BLaER1 (cell line): ENCODE data around the gene FNTB.
A peak's percentile ranks its signal among the peaks of the same experiment; 100 is the strongest.

ENCODE experiments used
- H3K27ac ChIP-seq: shearing (Covaris generic); formaldehyde crosslinking; 2 replicates; pipeline ENCODE4 v1.8.1; 2022
- H3K27me3 ChIP-seq: shearing (Covaris generic); formaldehyde crosslinking; 2 replicates; pipeline ENCODE4 v1.8.1; 2022
- H3K36me3 ChIP-seq: shearing (Covaris generic); formaldehyde crosslinking; 2 replicates; pipeline ENCODE4 v1.8.1; 2022
- H3K4me1 ChIP-seq: shearing (Covaris generic); formaldehyde crosslinking; 2 replicates; pipeline ENCODE4 v1.8.1; 2022
- H3K4me2 ChIP-seq: shearing (Covaris generic); formaldehyde crosslinking; 2 replicates; pipeline ENCODE4 v1.8.1; 2022
- H3K4me3 ChIP-seq: shearing (Covaris generic); formaldehyde crosslinking; 2 replicates; pipeline ENCODE4 v1.8.1; 2022
- H3K9ac ChIP-seq: shearing (Covaris generic); formaldehyde crosslinking; 2 replicates; pipeline ENCODE4 v1.8.1; 2022
- H3K9me3 ChIP-seq: shearing (Covaris generic); formaldehyde crosslinking; 2 replicates; pipeline ENCODE4 v1.8.1; 2022
- H4K20me1 ChIP-seq: shearing (Covaris generic); formaldehyde crosslinking; 2 replicates; pipeline ENCODE4 v1.8.1; 2022
- Cebpa-rat ChIP-seq: shearing (Covaris generic); IDR thresholded peaks from 2 replicates; pipeline ENCODE4 v1.8.1; 2022

Gene FNTB

DNA sequence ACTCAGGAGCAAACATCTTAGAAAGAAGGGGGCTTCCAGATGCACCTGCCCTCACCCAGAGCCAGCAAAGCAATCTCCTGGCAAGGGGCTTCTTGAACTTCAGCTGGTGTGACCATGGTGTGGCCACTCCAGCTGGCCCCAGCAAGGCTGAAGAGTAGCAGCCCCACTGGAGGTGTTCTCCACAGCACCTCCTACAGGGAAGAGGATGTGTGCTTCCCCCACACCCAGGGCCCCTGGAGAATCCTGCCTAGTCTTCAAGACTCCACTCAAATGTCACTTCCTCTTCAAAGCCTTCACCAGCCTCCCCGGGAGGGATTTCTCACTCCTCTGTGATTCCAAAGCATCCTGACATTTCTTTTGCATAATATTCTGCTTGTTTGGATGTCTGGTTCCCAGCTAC is 23.1 kb upstream of the FNTB start:
- peak overlapping the region; percentile 20; the same call in 1 of the 2 replicates for H3K27ac ChIP-seq
- H3K27me3 ChIP-seq = no peaks in the 10 kb centered on the region
- no peak for TF ChIP-seq Cebpa-rat
- H3K4me1 ChIP-seq = peaks cover 71% of the 10 kb centered on the region
- H3K36me3 ChIP-seq = peaks cover 12% of the 10 kb centered on the region
- H3K9ac ChIP-seq = no peak overlapping the region
- H3K4me2 ChIP-seq = peak overlapping the region; percentile 48
- peaks cover 12% of the 10 kb centered on the region; the same call in 1 of the 2 replicates for H4K20me1 ChIP-seq
- no peak overlapping the region for H3K4me3 ChIP-seq
- no peaks in the 10 kb centered on the region for H3K9me3 ChIP-seq

DNA sequence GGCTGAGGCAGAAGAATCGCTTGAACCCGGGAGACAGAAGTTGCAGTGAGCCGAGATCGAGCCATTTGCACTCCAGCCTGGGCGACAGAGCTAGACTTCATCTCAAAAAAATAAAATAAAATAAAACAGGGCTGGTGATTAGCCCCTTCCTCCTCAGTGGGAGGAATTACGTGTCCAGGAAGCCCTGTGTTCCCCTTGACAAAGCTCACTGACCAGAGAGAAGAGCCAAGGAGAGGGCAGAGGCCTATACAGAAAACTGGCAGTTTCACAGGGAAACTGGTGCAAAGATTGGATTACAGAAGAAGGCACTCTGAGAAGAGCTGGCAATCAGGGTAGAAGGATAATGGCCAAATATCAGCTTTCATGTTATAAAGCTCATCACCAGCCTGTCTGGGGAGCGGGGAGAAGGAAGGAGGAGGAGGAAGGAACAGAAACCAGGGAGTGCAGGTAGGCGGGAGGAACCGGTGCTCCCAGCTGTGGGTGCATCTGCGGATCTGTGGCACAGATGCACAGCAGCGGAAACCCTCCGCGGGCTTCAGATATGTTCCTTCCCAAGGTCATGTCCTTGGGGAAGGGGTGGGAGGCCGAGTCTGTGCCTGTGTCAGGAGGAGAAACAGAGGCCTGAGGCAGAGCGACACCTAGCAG is 21.2 kb upstream of the FNTB start:
- Histone ChIP-seq H4K20me1 (peaks cover 6% of the 10 kb centered on the region; the same call in 1 of the 2 replicates), H3K4me3 (no peak overlapping the region), H3K9me3 (no peaks in the 10 kb centered on the region), H3K27me3 (no peaks in the 10 kb centered on the region), H3K27ac (peak overlapping the region; percentile 67), H3K4me2 (peak overlapping the region; percentile 47), H3K4me1 (peaks cover 81% of the 10 kb centered on the region), H3K9ac (no peak overlapping the region; the same call in 1 of the 2 replicates), H3K36me3 (peaks cover 12% of the 10 kb centered on the region)
- no peak for TF ChIP-seq Cebpa-rat

DNA sequence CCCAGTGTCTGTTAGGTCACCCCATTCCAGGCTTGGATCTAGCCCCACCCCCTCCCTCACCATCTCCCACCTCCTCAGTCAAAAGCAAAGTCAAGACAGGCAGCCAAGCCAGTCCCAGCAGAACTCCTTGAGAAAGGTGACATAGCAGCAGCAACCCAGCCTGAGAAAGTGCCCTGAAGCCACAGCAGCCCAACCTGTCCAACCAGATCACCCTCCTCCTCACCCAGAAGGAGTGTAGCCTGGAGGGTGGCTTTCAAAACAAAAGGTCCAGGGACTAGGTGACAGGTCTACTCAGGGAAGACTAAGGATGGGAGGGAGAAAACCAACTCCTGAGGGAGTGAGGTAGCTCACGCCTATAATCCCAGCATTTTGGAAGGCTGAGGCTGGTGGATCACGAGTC is 19.7 kb upstream of the FNTB start:
- peak overlapping the region; percentile 97; the same call in 1 of the 2 replicates for H3K4me2 ChIP-seq

DNA sequence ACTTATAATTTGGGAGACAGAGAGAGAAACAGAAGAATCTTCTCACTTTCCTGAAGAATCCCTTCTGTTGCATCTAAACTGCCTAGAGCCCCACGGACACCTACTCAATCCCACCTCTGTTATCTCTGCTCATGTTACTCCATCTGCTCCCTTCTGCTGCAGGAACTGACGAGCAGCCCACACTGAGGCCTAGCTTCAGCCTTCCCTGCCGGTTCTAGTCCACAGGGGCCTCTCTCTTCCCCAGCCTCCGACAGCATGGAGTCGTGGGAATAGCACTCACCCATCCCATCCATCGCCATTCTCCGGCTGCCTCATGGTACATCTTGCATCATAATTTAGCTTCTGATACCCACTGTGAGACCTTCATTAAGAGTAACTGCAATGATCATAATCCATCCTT is 18.5 kb upstream of the FNTB start:
- H3K4me2 ChIP-seq = peak overlapping the region; percentile 97
- no peak overlapping the region for H3K4me3 ChIP-seq
- H3K9me3 ChIP-seq = no peaks in the 10 kb centered on the region
- H3K36me3 ChIP-seq = peaks cover 10% of the 10 kb centered on the region
- H3K27me3 ChIP-seq = no peaks in the 10 kb centered on the region
- H3K9ac ChIP-seq = peak overlapping the region; percentile 48; the same call in 1 of the 2 replicates
- H4K20me1 ChIP-seq = peaks cover 15% of the 10 kb centered on the region; the same call in 1 of the 2 replicates
- peaks cover 85% of the 10 kb centered on the region for H3K4me1 ChIP-seq
- peak overlapping the region; percentile 69 for H3K27ac ChIP-seq
- no peak for TF ChIP-seq Cebpa-rat

More for the DNA sequence above, 19.7 kb upstream of the FNTB start:
- H3K4me1 ChIP-seq = peaks cover 80% of the 10 kb centered on the region
- 0 out of 2 replicates have a peak overlapping the region, but pooled peaks have one; percentile 23 for H3K27ac ChIP-seq
- no peaks in the 10 kb centered on the region for H3K9me3 ChIP-seq
- H3K4me3 ChIP-seq = no peak overlapping the region
- TF ChIP-seq Cebpa-rat = no peak
- peaks cover 15% of the 10 kb centered on the region; the same call in 1 of the 2 replicates for H4K20me1 ChIP-seq
- no peak overlapping the region for H3K9ac ChIP-seq
- H3K27me3 ChIP-seq = no peaks in the 10 kb centered on the region
- H3K36me3 ChIP-seq = peaks cover 12% of the 10 kb centered on the region

DNA sequence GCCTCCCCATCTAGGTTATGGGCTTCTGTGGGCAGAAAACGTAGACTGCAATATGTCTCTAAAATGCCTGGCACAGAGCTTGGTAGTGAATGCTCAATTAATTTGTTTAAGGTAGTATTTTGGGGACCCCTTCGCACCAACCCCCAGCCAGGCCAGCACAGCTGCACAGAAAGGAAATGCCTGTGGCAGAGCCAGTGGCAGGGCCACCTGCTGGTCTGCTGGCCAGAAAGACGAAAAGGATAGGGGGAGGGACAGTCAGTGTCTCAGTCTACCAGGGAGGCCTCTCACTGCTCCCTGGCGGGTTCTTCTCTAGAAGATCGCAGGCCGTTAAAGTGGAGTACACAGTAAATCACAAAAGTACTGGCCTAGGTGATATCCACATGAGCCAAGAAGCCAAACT is 18.0 kb upstream of the FNTB start:
- Histone ChIP-seq H3K4me2 (peak overlapping the region; percentile 97), H3K9ac (peak overlapping the region; percentile 48; the same call in 1 of the 2 replicates), H4K20me1 (peaks cover 15% of the 10 kb centered on the region; the same call in 1 of the 2 replicates), H3K27ac (peak overlapping the region; percentile 69), H3K9me3 (no peaks in the 10 kb centered on the region), H3K36me3 (peaks cover 5% of the 10 kb centered on the region), H3K4me1 (peaks cover 81% of the 10 kb centered on the region), H3K4me3 (no peak overlapping the region), H3K27me3 (no peaks in the 10 kb centered on the region)
- TF ChIP-seq Cebpa-rat = no peak

DNA sequence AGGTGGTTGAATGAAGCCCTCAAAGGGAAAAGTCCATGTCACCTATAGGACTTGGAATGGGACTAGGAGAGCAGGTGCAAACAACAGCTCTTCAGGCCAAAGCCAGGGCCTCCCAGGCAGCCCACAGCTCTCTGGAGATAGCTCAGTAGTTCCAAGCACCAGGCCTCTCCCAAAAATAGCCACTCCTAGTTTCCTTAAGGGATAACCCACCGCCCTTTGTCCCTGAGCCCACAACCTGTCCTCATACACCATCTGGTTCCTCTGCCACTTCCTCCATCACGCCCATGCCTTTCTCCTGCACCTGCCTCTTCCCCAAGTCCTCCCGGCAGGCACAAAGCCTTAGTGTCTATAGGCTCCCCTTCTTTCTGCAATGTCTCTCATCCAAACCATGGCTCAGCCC is 16.7 kb upstream of the FNTB start:
- Histone ChIP-seq H3K9ac (peak overlapping the region; percentile 48; the same call in 1 of the 2 replicates), H3K4me3 (no peak overlapping the region), H3K4me1 (peaks cover 71% of the 10 kb centered on the region), H4K20me1 (peaks cover 15% of the 10 kb centered on the region; the same call in 1 of the 2 replicates), H3K36me3 (no peaks in the 10 kb centered on the region), H3K9me3 (no peaks in the 10 kb centered on the region), H3K27ac (peak overlapping the region; percentile 69), H3K27me3 (no peaks in the 10 kb centered on the region), H3K4me2 (peak overlapping the region; percentile 97)
- TF ChIP-seq Cebpa-rat = no peak

DNA sequence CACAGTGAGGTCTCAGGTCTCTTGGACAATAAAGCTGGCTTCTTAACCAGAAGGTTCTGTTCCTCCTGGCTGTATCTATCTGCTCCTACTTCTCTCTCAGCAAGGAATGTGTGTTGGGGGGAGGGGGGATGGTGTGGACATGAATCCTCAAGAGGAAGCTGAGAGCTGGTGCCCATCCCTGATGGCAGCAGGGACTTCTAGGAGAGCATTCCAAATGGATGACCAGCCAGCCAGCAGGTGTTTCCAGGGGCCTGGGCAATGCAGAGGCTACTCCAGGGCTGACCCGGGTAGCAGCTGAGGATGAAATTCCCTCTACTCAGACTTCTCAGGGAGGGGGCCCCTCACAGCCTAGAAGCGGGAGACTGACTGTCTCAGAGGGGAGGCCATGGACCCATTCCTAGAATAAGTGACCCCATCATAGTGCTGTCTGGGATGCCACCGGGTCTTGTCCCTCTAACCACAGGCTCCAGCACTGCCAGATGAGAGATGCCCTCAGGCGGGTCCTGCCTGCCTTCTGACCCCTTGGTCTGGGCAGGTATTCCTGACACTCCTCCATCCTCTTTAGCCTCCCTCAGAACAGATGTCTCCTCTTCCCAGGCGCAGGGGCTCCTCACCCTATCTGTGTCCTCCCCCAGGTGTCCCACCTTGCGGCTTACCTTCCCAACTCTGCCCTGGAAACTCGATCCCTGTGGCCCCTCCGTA is 15.8 kb upstream of the FNTB start:
- no peak for TF ChIP-seq Cebpa-rat
- peak overlapping the region; percentile 97 for H3K4me2 ChIP-seq
- H3K9ac ChIP-seq = peak overlapping the region; percentile 85
- H3K4me1 ChIP-seq = peaks cover 62% of the 10 kb centered on the region
- H3K4me3 ChIP-seq = peak overlapping the region; percentile 85
- peaks cover 12% of the 10 kb centered on the region; the same call in 1 of the 2 replicates for H4K20me1 ChIP-seq
- H3K27me3 ChIP-seq = no peaks in the 10 kb centered on the region
- no peaks in the 10 kb centered on the region for H3K9me3 ChIP-seq
- H3K36me3 ChIP-seq = no peaks in the 10 kb centered on the region
- peak overlapping the region; percentile 52; the same call in 1 of the 2 replicates for H3K27ac ChIP-seq

DNA sequence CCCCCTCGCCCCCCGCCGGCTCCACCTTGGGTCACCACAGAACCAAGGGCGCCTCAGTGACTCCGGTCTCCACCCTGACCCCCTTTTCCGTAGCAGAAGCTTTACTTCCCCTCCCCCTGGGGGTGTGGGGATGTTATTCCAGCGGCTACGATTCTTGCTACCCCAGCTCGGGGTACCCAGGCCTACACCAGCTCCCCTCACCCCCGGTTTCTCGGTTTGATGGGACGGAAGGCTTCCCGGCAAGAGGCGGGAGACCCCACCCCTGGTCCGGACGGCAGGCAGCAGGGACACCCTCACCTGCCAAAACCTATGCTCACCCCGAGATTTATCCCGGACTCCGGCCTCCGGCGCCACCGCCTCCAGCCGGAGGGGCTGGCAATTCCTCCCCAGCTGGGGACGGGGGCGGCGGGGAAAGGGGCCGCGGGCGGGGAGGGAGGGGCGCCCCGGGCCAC is 15.2 kb upstream of the FNTB start:
- H3K27ac ChIP-seq = peak overlapping the region; percentile 52; the same call in 1 of the 2 replicates
- peak overlapping the region; percentile 85 for H3K9ac ChIP-seq
- H3K4me3 ChIP-seq = peak overlapping the region; percentile 85
- no peak for TF ChIP-seq Cebpa-rat
- H3K36me3 ChIP-seq = no peaks in the 10 kb centered on the region
- H3K27me3 ChIP-seq = no peaks in the 10 kb centered on the region
- H3K4me1 ChIP-seq = peaks cover 56% of the 10 kb centered on the region
- H4K20me1 ChIP-seq = peaks cover 9% of the 10 kb centered on the region; the same call in 1 of the 2 replicates
- H3K9me3 ChIP-seq = no peaks in the 10 kb centered on the region
- peak overlapping the region; percentile 97 for H3K4me2 ChIP-seq

DNA sequence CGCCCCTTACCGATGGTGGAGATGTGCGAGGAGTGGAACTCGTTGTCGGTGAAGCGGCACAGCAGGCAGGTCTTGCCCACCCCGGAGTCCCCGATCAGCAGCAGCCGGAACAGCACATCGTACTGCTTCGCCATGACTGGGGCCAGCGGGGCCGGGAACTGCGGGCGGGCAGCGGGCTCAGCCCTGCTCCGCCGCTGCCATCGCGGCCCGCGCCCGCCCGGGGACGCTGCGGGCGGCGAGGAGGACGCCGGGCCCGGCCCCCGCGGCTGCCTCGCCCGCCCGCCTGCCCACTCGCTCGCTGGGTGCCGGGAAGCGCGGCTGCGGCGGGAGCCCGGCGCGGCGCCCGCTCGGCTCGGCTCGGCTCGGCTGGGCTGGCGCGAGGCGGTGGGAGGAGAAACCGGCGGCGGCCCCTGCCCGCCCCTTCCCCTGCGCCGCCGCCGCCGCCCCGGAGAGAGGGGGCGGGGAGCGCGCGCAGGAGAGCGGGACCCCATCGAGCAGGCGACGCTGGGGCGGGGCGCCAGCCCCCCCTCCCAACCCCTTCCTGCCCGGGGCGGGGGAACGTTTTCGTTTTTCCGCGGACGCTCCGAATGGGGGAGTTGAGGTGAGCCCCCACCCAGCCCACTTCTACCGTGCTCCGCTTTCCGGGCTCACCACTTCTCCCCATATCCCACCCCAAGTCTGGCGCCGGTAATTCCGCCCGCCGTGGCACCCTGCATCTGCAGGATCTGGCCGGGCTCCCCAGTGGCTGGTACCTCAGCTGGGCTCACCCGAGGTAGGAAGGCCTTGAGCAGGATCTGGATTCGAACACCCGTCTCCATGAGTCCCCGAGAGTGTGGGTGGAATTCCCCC is 14.5 kb upstream of the FNTB start, which contains the start of gene RAB15:
Gene RAB15 (minus strand): TSS at position 394 of the 849 bp plus-strand sequence. CDS start 260 bp downstream, at position 134.
- Histone ChIP-seq H3K27ac (peak within 1 kb of the TSS; percentile 81), H3K9ac (peak within 1 kb of the TSS; percentile 85), H3K4me3 (peak within 1 kb of the TSS; percentile 85), H3K4me2 (peak within 1 kb of the TSS; percentile 97), H3K4me1 (peaks cover 50% of the 10 kb centered on the region), H3K9me3 (no peaks in the 10 kb centered on the region), H3K36me3 (no peaks in the 10 kb centered on the region), H4K20me1 (peaks cover 9% of the 10 kb centered on the region; the same call in 1 of the 2 replicates), H3K27me3 (no peaks in the 10 kb centered on the region)
- TF ChIP-seq Cebpa-rat = no peak
